OCI-LY1 (cell line): Measurements from ENCODE around the gene PRRT2.

Experiments
- H2AFZ ChIP-seq: fragments of 200-600 bp; sonication (generic), shearing (Covaris generic); 2 replicates; pipeline ENCODE4 v1.6.0; 2014; ENCODE audit warnings: antibody characterized with exemption, mild to moderate bottlenecking, low read length
- H3F3A ChIP-seq: fragments of 200-600 bp; sonication (generic), shearing (Covaris generic); 2 replicates; pipeline ENCODE4 v1.6.0; 2014; ENCODE audit warnings: mild to moderate bottlenecking, antibody characterized with exemption, low read length, moderate library complexity; ENCODE audit not compliant: insufficient read depth
- H3K27ac ChIP-seq: fragments of 200-600 bp; sonication (generic); 2 replicates; pipeline ENCODE4 v1.5.1; 2014; ENCODE audit warnings: low read length, mixed run types, mild to moderate bottlenecking, low read depth; ENCODE audit not compliant: poor library complexity, severe bottlenecking
- H3K27me3 ChIP-seq: fragments of 200-600 bp; sonication (generic); 2 replicates; pipeline ENCODE4 v1.6.0; 2014; ENCODE audit warnings: antibody characterized with exemption, mild to moderate bottlenecking, low read length, moderate library complexity; ENCODE audit not compliant: insufficient read depth
- H3K36me3 ChIP-seq: fragments of 200-600 bp; sonication (generic); 2 replicates; pipeline ENCODE4 v1.6.1; 2014; ENCODE audit warnings: mild to moderate bottlenecking, antibody characterized with exemption, low read length, moderate library complexity, mixed read lengths; ENCODE audit not compliant: insufficient read depth
- H3K4me1 ChIP-seq: fragments of 200-600 bp; sonication (generic); 2 replicates; pipeline ENCODE4 v1.5.1; 2014; ENCODE audit warnings: mild to moderate bottlenecking, low read length, moderate library complexity; ENCODE audit not compliant: insufficient read depth, severe bottlenecking
- H3K4me2 ChIP-seq: fragments of 200-600 bp; sonication (generic), shearing (Covaris generic); 2 replicates; pipeline ENCODE4 v1.6.1; 2014; ENCODE audit warnings: low read length
- H3K4me3 ChIP-seq: fragments of 200-600 bp; sonication (generic); 2 replicates; pipeline ENCODE4 v1.5.1; 2014; ENCODE audit warnings: low read length, low read depth, mild to moderate bottlenecking, mixed read lengths; ENCODE audit not compliant: poor library complexity, severe bottlenecking
- H3K79me2 ChIP-seq: fragments of 200-600 bp; shearing (Covaris generic); 2 replicates; pipeline ENCODE4 v1.6.1; 2016; ENCODE audit warnings: mixed run types, low read length, mixed read lengths; ENCODE audit not compliant: insufficient read depth
- H3K9ac ChIP-seq: fragments of 200-600 bp; sonication (generic), shearing (Covaris generic); 2 replicates; pipeline ENCODE4 v1.6.1; 2014; ENCODE audit warnings: mild to moderate bottlenecking, low read length, mixed read lengths
- H3K9me2 ChIP-seq: fragments of 200-600 bp; sonication (generic), shearing (Covaris generic); 2 replicates; pipeline ENCODE4 v1.6.1; 2014; ENCODE audit warnings: low read depth, mild to moderate bottlenecking, low read length, mixed read lengths
- H3K9me3 ChIP-seq: fragments of 200-600 bp; shearing (Covaris generic); 2 replicates; pipeline ENCODE4 v1.6.1; 2014; ENCODE audit warnings: low read length, mixed read lengths
- H4K20me1 ChIP-seq: fragments of 200-600 bp; sonication (generic), shearing (Covaris generic); 2 replicates; pipeline ENCODE4 v1.6.0; 2016; ENCODE audit warnings: mild to moderate bottlenecking, low read length; ENCODE audit not compliant: insufficient read depth
- EZH2 ChIP-seq: fragments of 200-600 bp; sonication (generic), shearing (Covaris generic); IDR thresholded peaks from 2 replicates; pipeline ENCODE4 v1.8.0; 2017; ENCODE audit warnings: borderline replicate concordance, mixed run types, mild to moderate bottlenecking, antibody characterized with exemption, low read length, moderate library complexity, mixed read lengths
- TF ChIP-seq, protein P1 (sequence below): fragments of 200-600 bp; sonication (generic), shearing (Covaris generic); IDR thresholded peaks from 2 replicates; pipeline ENCODE4 v1.5.1; 2017; ENCODE audit warnings: mild to moderate bottlenecking, antibody characterized with exemption, low read length, moderate library complexity, mixed read lengths

PRRT2 gene

DNA sequence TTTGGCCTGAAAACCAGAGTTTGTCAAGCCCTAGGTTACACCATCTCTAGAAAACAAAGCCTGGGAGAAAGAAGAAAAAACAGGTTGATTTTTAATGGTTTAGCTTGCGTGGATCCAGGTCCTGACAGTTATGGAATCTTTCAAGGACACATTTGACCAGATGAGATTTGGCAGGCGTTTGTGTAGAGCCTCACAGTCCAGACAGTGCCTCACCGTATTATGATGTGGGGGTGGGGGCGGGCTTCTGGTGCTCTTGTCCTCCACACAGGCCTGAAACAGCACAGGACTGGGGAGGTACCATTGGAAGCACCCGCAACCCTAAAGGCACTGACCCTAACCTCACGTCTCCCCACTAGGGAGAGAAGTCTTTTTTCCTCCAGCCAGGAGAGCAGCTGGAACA is 27.8 kb downstream of the PRRT2 start:
- Histone ChIP-seq H3K27me3 (no peaks in the 10 kb centered on the region), H3K36me3 (no peaks in the 10 kb centered on the region), H3K4me1 (no peaks in the 10 kb centered on the region), H3K27ac (no peak overlapping the region), H3F3A (no peaks in the 10 kb centered on the region), H3K9me2 (no peaks in the 10 kb centered on the region), H3K9me3 (no peaks in the 10 kb centered on the region), H3K4me3 (no peak overlapping the region), H4K20me1 (no peaks in the 10 kb centered on the region), H3K79me2 (no peaks in the 10 kb centered on the region), H3K4me2 (no peak overlapping the region), H2AFZ (no peak overlapping the region), H3K9ac (no peak overlapping the region)
- TF ChIP-seq, protein P1, sequence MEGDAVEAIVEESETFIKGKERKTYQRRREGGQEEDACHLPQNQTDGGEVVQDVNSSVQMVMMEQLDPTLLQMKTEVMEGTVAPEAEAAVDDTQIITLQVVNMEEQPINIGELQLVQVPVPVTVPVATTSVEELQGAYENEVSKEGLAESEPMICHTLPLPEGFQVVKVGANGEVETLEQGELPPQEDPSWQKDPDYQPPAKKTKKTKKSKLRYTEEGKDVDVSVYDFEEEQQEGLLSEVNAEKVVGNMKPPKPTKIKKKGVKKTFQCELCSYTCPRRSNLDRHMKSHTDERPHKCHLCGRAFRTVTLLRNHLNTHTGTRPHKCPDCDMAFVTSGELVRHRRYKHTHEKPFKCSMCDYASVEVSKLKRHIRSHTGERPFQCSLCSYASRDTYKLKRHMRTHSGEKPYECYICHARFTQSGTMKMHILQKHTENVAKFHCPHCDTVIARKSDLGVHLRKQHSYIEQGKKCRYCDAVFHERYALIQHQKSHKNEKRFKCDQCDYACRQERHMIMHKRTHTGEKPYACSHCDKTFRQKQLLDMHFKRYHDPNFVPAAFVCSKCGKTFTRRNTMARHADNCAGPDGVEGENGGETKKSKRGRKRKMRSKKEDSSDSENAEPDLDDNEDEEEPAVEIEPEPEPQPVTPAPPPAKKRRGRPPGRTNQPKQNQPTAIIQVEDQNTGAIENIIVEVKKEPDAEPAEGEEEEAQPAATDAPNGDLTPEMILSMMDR: no peak
- no peak for TF ChIP-seq EZH2

DNA sequence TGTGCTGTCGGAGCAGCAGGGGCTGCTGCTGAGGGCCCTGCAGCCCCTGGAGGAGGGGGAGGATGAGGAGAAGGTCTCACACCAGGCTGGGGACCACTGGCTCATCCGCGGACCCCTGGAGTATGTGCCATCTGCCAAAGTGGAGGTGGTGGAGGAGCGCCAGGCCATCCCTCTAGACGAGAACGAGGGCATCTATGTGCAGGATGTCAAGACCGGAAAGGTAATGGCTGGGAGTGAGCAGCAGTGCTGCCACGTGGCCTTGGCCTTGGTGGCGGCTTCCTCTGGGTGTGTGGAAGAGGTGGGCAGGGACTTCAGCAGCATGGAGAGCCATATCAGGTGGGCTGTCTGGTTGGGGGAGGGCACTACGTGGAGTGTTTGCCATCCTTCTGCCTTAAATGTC is 28.2 kb downstream of the PRRT2 start:
- no peak overlapping the region for H3K4me3 ChIP-seq
- no peak overlapping the region for H2AFZ ChIP-seq
- no peak overlapping the region for H3K4me2 ChIP-seq
- no peaks in the 10 kb centered on the region for H3K4me1 ChIP-seq
- no peaks in the 10 kb centered on the region for H3K79me2 ChIP-seq
- no peaks in the 10 kb centered on the region for H3K9me2 ChIP-seq
- H3K9me3 ChIP-seq: no peaks in the 10 kb centered on the region
- H3K36me3 ChIP-seq: no peaks in the 10 kb centered on the region
- no peaks in the 10 kb centered on the region for H3F3A ChIP-seq
- H3K27me3 ChIP-seq: no peaks in the 10 kb centered on the region
- H4K20me1 ChIP-seq: no peaks in the 10 kb centered on the region
- no peak overlapping the region for H3K27ac ChIP-seq
- TF ChIP-seq, protein P1: no peak
- TF ChIP-seq EZH2: no peak
- H3K9ac ChIP-seq: no peak overlapping the region

DNA sequence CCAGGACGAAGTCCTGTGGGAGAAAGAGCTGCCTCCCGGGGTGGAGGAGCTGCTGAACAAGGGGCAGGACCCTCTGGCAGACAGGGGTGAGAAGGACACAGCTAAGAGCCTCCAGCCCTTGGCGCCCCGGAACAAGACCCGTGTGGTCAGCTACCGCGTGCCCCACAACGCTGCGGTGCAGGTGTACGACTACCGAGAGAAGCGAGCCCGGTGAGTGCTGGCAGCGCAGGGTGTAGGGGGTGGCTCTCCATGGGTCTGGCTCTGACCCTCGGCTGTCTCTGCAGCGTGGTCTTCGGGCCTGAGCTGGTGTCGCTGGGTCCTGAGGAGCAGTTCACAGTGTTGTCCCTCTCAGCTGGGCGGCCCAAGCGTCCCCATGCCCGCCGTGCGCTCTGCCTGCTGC is 29.6 kb downstream of the PRRT2 start:
- H3K4me3 ChIP-seq: no peak overlapping the region
- no peaks in the 10 kb centered on the region for H3K9me3 ChIP-seq
- H3K79me2 ChIP-seq: no peaks in the 10 kb centered on the region
- no peaks in the 10 kb centered on the region for H3K9me2 ChIP-seq
- no peak overlapping the region for H2AFZ ChIP-seq
- H3K9ac ChIP-seq: no peak overlapping the region
- no peaks in the 10 kb centered on the region for H3K4me1 ChIP-seq
- no peaks in the 10 kb centered on the region for H4K20me1 ChIP-seq
- H3K4me2 ChIP-seq: no peak overlapping the region
- no peaks in the 10 kb centered on the region for H3K27me3 ChIP-seq
- H3F3A ChIP-seq: no peaks in the 10 kb centered on the region
- TF ChIP-seq EZH2: no peak
- TF ChIP-seq, protein P1: no peak
- no peak overlapping the region for H3K27ac ChIP-seq
- no peaks in the 10 kb centered on the region for H3K36me3 ChIP-seq
